ENCODE results near the gene IL1RAPL1. TPM values are rescaled to one million over a fixed set of nuclear protein-coding genes. Genes with fewer than 3 reads are reported as not detected.
A peak's percentile ranks its signal among the peaks of the same experiment; 100 is the strongest.

The IL1RAPL1 gene
- total RNA-seq, 2 donors from 2014 or later = 0.66 to 1.1 TPM

DNA sequence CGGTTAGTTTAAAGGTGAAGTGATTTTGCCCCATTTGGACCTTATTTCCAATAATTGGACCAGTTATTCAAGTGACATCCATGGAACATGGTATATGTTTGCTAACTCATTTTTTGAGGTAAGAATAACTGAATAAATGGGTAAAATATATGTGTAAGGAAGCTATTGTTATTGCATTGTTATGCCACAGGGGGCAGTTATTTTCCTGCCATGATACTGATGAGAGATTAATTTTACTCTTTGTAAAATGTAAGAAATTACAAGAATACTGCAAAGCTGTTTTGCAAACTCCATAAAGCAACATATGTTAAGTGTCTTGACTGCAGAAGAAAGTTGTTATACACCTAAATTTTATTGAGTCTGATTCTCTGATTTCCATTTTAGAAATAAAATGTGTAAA lies 114.0 kb downstream of the IL1RAPL1 start:
- Histone ChIP-seq H3K4me1 (ENCODE audit: control insufficient read depth, insufficient read depth, low read length) (no peaks in the 10 kb centered on the region), H3K9ac (ENCODE audit: extremely low read depth, low read length, poor library complexity, severe bottlenecking) (no peak overlapping the region), H3K27me3 (ENCODE audit: control insufficient read depth, insufficient read depth, low read length, poor library complexity, severe bottlenecking) (no peaks in the 10 kb centered on the region), H3K36me3 (ENCODE audit: control insufficient read depth, insufficient read depth, low read length) (no peaks in the 10 kb centered on the region), H3K27ac (ENCODE audit: low read depth, low read length) (no peak overlapping the region), H3K9me3 (ENCODE audit: control insufficient read depth, low read length) (no peaks in the 10 kb centered on the region), H3K4me3 (ENCODE audit: low read length) (no peak overlapping the region)
- H3K36me3 Mint-ChIP-seq (ENCODE audit: low read depth) = no peaks in the 10 kb centered on the region
- H3K4me1 Mint-ChIP-seq = peaks cover 5% of the 10 kb centered on the region
- no peaks in the 10 kb centered on the region for H3K9me3 Mint-ChIP-seq
- 78% methylated on average over 1 of the region's 1 CpG; no CpG with 5 or more reads in 1 of the 2 experiments for WGBS, 2 experiments (ENCODE audit: insufficient coverage in 1 of 2, insufficient read length in 1 of 2)
- H3K27ac Mint-ChIP-seq = no peak overlapping the region
- TF ChIP-seq, protein P1, sequence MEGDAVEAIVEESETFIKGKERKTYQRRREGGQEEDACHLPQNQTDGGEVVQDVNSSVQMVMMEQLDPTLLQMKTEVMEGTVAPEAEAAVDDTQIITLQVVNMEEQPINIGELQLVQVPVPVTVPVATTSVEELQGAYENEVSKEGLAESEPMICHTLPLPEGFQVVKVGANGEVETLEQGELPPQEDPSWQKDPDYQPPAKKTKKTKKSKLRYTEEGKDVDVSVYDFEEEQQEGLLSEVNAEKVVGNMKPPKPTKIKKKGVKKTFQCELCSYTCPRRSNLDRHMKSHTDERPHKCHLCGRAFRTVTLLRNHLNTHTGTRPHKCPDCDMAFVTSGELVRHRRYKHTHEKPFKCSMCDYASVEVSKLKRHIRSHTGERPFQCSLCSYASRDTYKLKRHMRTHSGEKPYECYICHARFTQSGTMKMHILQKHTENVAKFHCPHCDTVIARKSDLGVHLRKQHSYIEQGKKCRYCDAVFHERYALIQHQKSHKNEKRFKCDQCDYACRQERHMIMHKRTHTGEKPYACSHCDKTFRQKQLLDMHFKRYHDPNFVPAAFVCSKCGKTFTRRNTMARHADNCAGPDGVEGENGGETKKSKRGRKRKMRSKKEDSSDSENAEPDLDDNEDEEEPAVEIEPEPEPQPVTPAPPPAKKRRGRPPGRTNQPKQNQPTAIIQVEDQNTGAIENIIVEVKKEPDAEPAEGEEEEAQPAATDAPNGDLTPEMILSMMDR (conservative IDR thresholded peaks at IDR 0.05) = peak; percentile 66
- DNase-seq = no peak
- no peak overlapping the region for H3K4me3 Mint-ChIP-seq
- H3K27me3 Mint-ChIP-seq (ENCODE audit: insufficient read depth) = no peaks in the 10 kb centered on the region

DNA sequence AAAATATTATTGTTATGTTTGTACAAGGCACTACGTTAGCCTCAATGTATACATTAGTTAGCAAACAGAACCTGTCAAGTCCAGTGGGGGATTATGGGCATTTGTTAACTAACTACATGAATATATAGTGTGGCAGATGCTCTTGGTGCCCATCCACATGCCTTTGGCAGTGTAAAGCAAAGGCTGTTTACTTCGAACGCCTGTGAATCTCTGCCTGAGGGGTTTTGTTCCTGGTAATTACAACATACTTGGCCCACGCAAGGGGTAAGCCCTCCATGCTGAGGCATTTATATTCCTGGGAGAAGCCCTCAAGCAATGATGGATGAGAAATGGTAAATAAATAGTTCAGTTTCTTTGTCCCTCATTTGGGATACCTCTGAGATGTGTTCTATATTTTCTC lies 119.7 kb downstream of the IL1RAPL1 start:
- Histone ChIP-seq H3K9ac (ENCODE audit: extremely low read depth, low read length, poor library complexity, severe bottlenecking) (no peak overlapping the region), H3K27ac (ENCODE audit: low read depth, low read length) (no peak overlapping the region), H3K4me3 (ENCODE audit: low read length) (no peak overlapping the region), H3K4me1 (ENCODE audit: control insufficient read depth, insufficient read depth, low read length) (no peaks in the 10 kb centered on the region), H3K27me3 (ENCODE audit: control insufficient read depth, insufficient read depth, low read length, poor library complexity, severe bottlenecking) (no peaks in the 10 kb centered on the region), H3K9me3 (ENCODE audit: control insufficient read depth, low read length) (no peaks in the 10 kb centered on the region), H3K36me3 (ENCODE audit: control insufficient read depth, insufficient read depth, low read length) (no peaks in the 10 kb centered on the region)
- WGBS, 2 experiments (ENCODE audit: insufficient coverage in 1 of 2, insufficient read length in 1 of 2) = 80 to 99% methylated on average over 1 to 3 of the region's 4 CpGs
- H3K36me3 Mint-ChIP-seq (ENCODE audit: low read depth) = no peaks in the 10 kb centered on the region
- no peak overlapping the region for H3K27ac Mint-ChIP-seq
- no peak overlapping the region for H3K4me3 Mint-ChIP-seq
- peaks cover 1% of the 10 kb centered on the region for H3K9me3 Mint-ChIP-seq
- H3K27me3 Mint-ChIP-seq (ENCODE audit: insufficient read depth) = no peaks in the 10 kb centered on the region
- DNase-seq = no peak
- TF ChIP-seq, protein P1 (conservative IDR thresholded peaks at IDR 0.05) = no peak
- H3K4me1 Mint-ChIP-seq = no peaks in the 10 kb centered on the region

GRCh38 chrX:28709421-28709820 lies 122.2 kb downstream of the IL1RAPL1 start:
- H3K36me3 ChIP-seq (ENCODE audit: control insufficient read depth, insufficient read depth, low read length) = no peaks in the 10 kb centered on the region
- no peak for DNase-seq
- Mint-ChIP-seq H3K4me3 (no peak overlapping the region), H3K9me3 (peaks cover 5% of the 10 kb centered on the region), H3K36me3 (ENCODE audit: low read depth) (no peaks in the 10 kb centered on the region), H3K27ac (no peak overlapping the region), H3K4me1 (no peaks in the 10 kb centered on the region), H3K27me3 (ENCODE audit: insufficient read depth) (no peaks in the 10 kb centered on the region)
- H3K4me1 ChIP-seq (ENCODE audit: control insufficient read depth, insufficient read depth, low read length) = no peaks in the 10 kb centered on the region
- TF ChIP-seq, protein P1 (conservative IDR thresholded peaks at IDR 0.05) = no peak
- no peaks in the 10 kb centered on the region for H3K9me3 ChIP-seq (ENCODE audit: control insufficient read depth, low read length)
- H3K4me3 ChIP-seq (ENCODE audit: low read length) = no peak overlapping the region
- no peak overlapping the region for H3K27ac ChIP-seq (ENCODE audit: low read depth, low read length)
- WGBS, 2 experiments (ENCODE audit: insufficient coverage in 1 of 2, insufficient read length in 1 of 2) = 80 to 86% methylated on average over 1 to 3 of the region's 3 CpGs
- no peaks in the 10 kb centered on the region for H3K27me3 ChIP-seq (ENCODE audit: control insufficient read depth, insufficient read depth, low read length, poor library complexity, severe bottlenecking)
- no peak overlapping the region for H3K9ac ChIP-seq (ENCODE audit: extremely low read depth, low read length, poor library complexity, severe bottlenecking)
